Spinal cord (tissue), 10 donors: ENCODE data around the gene STYX. TPM values are rescaled to one million over a fixed set of nuclear protein-coding genes. Genes with fewer than 3 reads are reported as not detected.
A peak's percentile ranks its signal among the peaks of the same experiment; 100 is the strongest.

Experiments
- DNase-seq, 6 donors: peaks; one replicate each; pipeline versions ENCODE4 v3.0.0 to v3.0.0-alpha.2; 2013 to 2015; ENCODE audit warnings: low spot score in 6 of 6, low read depth in 4 of 6
- H3K27ac ChIP-seq: one replicate; pipeline ENCODE4 v1.5.1; 2013; ENCODE audit warnings: low read depth, low read length, control low read depth
- H3K27me3 ChIP-seq: one replicate; pipeline ENCODE4 v1.6.1; 2013; ENCODE audit warnings: low read length; ENCODE audit not compliant: control insufficient read depth, insufficient read depth
- H3K36me3 ChIP-seq: one replicate; pipeline ENCODE4 v1.6.1; 2013; ENCODE audit warnings: low read length; ENCODE audit not compliant: control insufficient read depth, insufficient read depth
- H3K4me1 ChIP-seq: one replicate; pipeline ENCODE4 v1.6.1; 2013; ENCODE audit warnings: low read length; ENCODE audit not compliant: control insufficient read depth, insufficient read depth
- H3K4me3 ChIP-seq: one replicate; pipeline ENCODE4 v1.5.1; 2013; ENCODE audit warnings: low read depth, low read length, control low read depth
- H3K9me3 ChIP-seq: one replicate; pipeline ENCODE4 v1.6.1; 2013; ENCODE audit warnings: low read length; ENCODE audit not compliant: control insufficient read depth, insufficient read depth
- WGBS: methylation state at CpG from one replicate; pipeline ENCODE4 v1.1.5; 2013; ENCODE audit warnings: missing lambda C conversion rate; ENCODE audit not compliant: insufficient coverage; 5-methylcytosine and 5-hydroxymethylcytosine counted together
- polyA plus RNA-seq, 2 donors: library from polyadenylated mRNA; unstranded; fragments of 120-200 nt; gene quantifications; one replicate each; pipeline ENCODE4 v1.2.1, GENCODE V29; 2013; ENCODE audit not compliant: insufficient read length in 2 of 2
- total RNA-seq, 2 donors: library from RNA; depleted of rRNA in 1 of 2; stranded (reverse); fragments of 120-200 nt in 1 of 2; fragments of >200 nt in 1 of 2; gene quantifications; one replicate each; pipeline versions ENCODE4 v1.2.3 to v1.2.4, GENCODE V29; 2013 to 2014
- donor health status: healthy.

STYX gene
- total and polyA plus RNA-seq, 4 donors = 10.5 to 29.7 (median 17.9) TPM

GRCh38 chr14:52780893-52781292 lies 50.9 kb downstream of the STYX start:
- Histone ChIP-seq H3K27me3 (no peaks in the 10 kb centered on the region), H3K36me3 (peaks cover 15% of the 10 kb centered on the region), H3K27ac (no peak overlapping the region), H3K4me1 (no peaks in the 10 kb centered on the region), H3K9me3 (no peaks in the 10 kb centered on the region), H3K4me3 (no peak overlapping the region)
- no CpG with 5 or more reads among the region's 1 CpG for WGBS
- no peak for DNase-seq

GRCh38 chr14:52781629-52782028 lies 51.7 kb downstream of the STYX start:
- Histone ChIP-seq H3K36me3 (peaks cover 10% of the 10 kb centered on the region), H3K9me3 (no peaks in the 10 kb centered on the region), H3K27ac (no peak overlapping the region), H3K4me1 (no peaks in the 10 kb centered on the region), H3K4me3 (no peak overlapping the region), H3K27me3 (no peaks in the 10 kb centered on the region)
- no peak for DNase-seq
- no CpG with 5 or more reads among the region's 1 CpG for WGBS

GRCh38 chr14:52783206-52783605 lies 53.2 kb downstream of the STYX start:
- no CpG with 5 or more reads among the region's 1 CpG for WGBS
- no peak overlapping the region for H3K27ac ChIP-seq
- DNase-seq = no peak
- no peak overlapping the region for H3K4me3 ChIP-seq
- H3K36me3 ChIP-seq = peaks cover 8% of the 10 kb centered on the region
- no peaks in the 10 kb centered on the region for H3K27me3 ChIP-seq
- H3K4me1 ChIP-seq = no peaks in the 10 kb centered on the region
- H3K9me3 ChIP-seq = no peaks in the 10 kb centered on the region

GRCh38 chr14:52786887-52787286 lies 56.9 kb downstream of the STYX start:
- no peaks in the 10 kb centered on the region for H3K9me3 ChIP-seq

GRCh38 chr14:52789118-52789517 lies 59.2 kb downstream of the STYX start:
- no peaks in the 10 kb centered on the region for H3K9me3 ChIP-seq
- DNase-seq = no peak
- H3K36me3 ChIP-seq = no peaks in the 10 kb centered on the region
- WGBS = 50% methylated on average over 1 of the region's 2 CpGs
- H3K4me3 ChIP-seq = no peak overlapping the region
- H3K4me1 ChIP-seq = peaks cover 15% of the 10 kb centered on the region
- no peaks in the 10 kb centered on the region for H3K27me3 ChIP-seq
- H3K27ac ChIP-seq = no peak overlapping the region

More at GRCh38 chr14:52786887-52787286, 56.9 kb downstream of the STYX start:
- Histone ChIP-seq H3K27me3 (no peaks in the 10 kb centered on the region), H3K4me1 (peaks cover 11% of the 10 kb centered on the region), H3K36me3 (no peaks in the 10 kb centered on the region), H3K4me3 (no peak overlapping the region), H3K27ac (no peak overlapping the region)
- DNase-seq = no peak

GRCh38 chr14:52790011-52790755 lies 60.2 kb downstream of the STYX start:
- Histone ChIP-seq H3K27ac (no peak overlapping the region), H3K4me3 (peak overlapping the region; percentile 83), H3K4me1 (peaks cover 15% of the 10 kb centered on the region), H3K9me3 (no peaks in the 10 kb centered on the region), H3K27me3 (no peaks in the 10 kb centered on the region), H3K36me3 (no peaks in the 10 kb centered on the region)
- DNase-seq = peak in 2 of 6 donors; percentile 2 to 37
- WGBS = 26% methylated on average over 6 of the region's 18 CpGs

GRCh38 chr14:52790756-52791222 lies 60.8 kb downstream of the STYX start:
- Histone ChIP-seq H3K4me3 (peak overlapping the region; percentile 83), H3K4me1 (peaks cover 15% of the 10 kb centered on the region), H3K9me3 (no peaks in the 10 kb centered on the region), H3K27ac (peak overlapping the region; percentile 71), H3K36me3 (no peaks in the 10 kb centered on the region), H3K27me3 (no peaks in the 10 kb centered on the region)
- DNase-seq = peak in 1 of 6 donors; percentile 24
- under 1% methylated on average over 21 of the region's 26 CpGs for WGBS

GRCh38 chr14:52791223-52792096 lies 61.5 kb downstream of the STYX start, which contains the start of gene GNPNAT1:
Gene GNPNAT1 (minus strand): TSS chr14:52791607. CDS start chr14:52784650, 6,957 bp downstream.
- Histone ChIP-seq H3K27me3 (no peaks in the 10 kb centered on the region), H3K36me3 (no peaks in the 10 kb centered on the region), H3K27ac (peak within 1 kb of the TSS; percentile 86), H3K4me1 (peaks cover 15% of the 10 kb centered on the region), H3K9me3 (no peaks in the 10 kb centered on the region), H3K4me3 (peak within 1 kb of the TSS; percentile 83)
- WGBS = under 1% methylated on average over 64 of the region's 74 CpGs
- peak; percentile 43 to 92 (median 67) for DNase-seq

- H3K36me3 ChIP-seq = no peaks in the 10 kb centered on the region
- H3K9me3 ChIP-seq = no peaks in the 10 kb centered on the region
- H3K4me1 ChIP-seq = peaks cover 15% of the 10 kb centered on the region
- DNase-seq = peak in 1 of 6 donors; percentile 3
- H3K4me3 ChIP-seq = peak overlapping the region; percentile 68
- H3K27me3 ChIP-seq = no peaks in the 10 kb centered on the region
- WGBS = 85% methylated on average over 5 of the region's 7 CpGs
- peak overlapping the region; percentile 86 for H3K27ac ChIP-seq
Measured at GRCh38 chr14:52792097-52792415, 62.1 kb downstream of the STYX start.
